ENCODE measurements around the gene DAAM2.

Gene DAAM2

DNA sequence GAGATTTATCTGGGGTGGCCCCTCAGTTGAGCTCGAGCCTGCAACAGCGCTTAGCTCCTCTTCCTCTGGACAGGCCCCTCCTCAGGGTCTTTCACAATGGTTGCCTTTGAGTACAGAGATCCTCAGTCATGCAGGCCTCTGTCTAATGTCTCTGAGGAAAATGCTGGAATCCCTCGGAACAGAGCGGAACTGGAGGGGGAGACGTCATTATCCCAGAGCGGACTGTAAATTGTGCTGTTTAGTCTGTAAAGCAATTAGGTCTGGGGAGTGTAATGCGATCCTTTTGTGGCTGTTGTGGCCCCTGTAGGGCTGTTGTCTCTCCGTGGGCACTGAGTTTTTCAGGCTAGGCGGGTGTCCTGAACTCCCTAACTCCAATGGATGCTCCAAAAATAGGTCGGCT, 15.0 kb upstream of the DAAM2 start:
- no peaks in the 10 kb centered on the region for H3K9me3 ChIP-seq
- TF ChIP-seq CTCF (IDR thresholded peaks at IDR 0.05), result no peak
- no peaks in the 10 kb centered on the region for H3K36me3 ChIP-seq
- DNase-seq, result no peak
- peak overlapping the region; percentile 56 to 67 for H3K27ac ChIP-seq
- intact Hi-C loops (cut with DNase I; ENCODE audit: low total_unique reads), result loop anchor here (10.0 kb wide), 1 partner anchor 52 kb away; the partner anchor contains the start of gene KIF6
- H3K4me3 ChIP-seq, result no peak overlapping the region
- peaks cover 0 to 52% (median 33%) of the 10 kb centered on the region in 4 donors for H3K4me1 ChIP-seq
- no peaks in the 10 kb centered on the region for H3K27me3 ChIP-seq

GRCh38 chr6:39777661-39778060, 14.5 kb upstream of the DAAM2 start:
- no peaks in the 10 kb centered on the region for H3K27me3 ChIP-seq
- TF ChIP-seq CTCF (IDR thresholded peaks at IDR 0.05), result no peak
- no peaks in the 10 kb centered on the region for H3K36me3 ChIP-seq
- no peaks in the 10 kb centered on the region for H3K9me3 ChIP-seq
- peak in 1 of 2 donors; percentile 84 for DNase-seq
- intact Hi-C loops (cut with DNase I; ENCODE audit: low total_unique reads), result loop anchor here (10.0 kb wide), 1 partner anchor 53 kb away; the partner anchor contains the start of gene KIF6
- H3K27ac ChIP-seq, result peak overlapping the region; percentile 56 to 67
- no peak overlapping the region for H3K4me3 ChIP-seq
- peaks cover 0 to 48% (median 33%) of the 10 kb centered on the region in 4 donors for H3K4me1 ChIP-seq

DNA sequence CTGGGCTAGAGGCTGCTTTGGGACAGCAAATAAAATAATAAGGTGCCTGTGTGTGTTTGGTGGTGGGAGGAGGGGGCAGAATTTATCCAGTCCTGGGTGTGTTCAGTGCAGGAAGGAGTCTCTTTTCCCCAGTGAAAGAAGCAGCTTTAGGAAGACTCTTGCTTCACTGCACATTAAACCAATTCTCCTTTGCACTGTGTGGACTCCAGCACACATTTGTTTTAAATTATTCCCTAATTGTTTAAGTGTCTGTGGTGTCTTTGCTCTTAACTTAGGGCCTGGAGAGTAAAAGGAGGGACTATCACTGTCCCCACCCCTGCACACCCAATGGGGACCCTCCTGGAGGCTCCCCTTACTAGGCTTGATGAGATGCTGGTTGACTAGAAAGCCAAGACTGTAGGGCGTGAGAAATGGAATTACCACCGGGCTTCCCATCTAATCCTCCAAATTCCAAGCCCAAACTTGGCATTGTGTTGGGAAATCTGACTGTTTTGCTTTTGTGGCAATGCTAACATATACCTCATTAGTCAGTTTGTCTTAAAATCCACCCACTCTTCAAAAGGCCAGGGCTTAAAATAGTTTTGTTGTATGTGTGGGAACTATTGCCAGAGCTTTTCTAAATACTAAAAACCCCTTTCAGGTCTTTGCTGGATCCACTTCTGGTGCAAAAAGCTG, 13.5 kb upstream of the DAAM2 start:
- Histone ChIP-seq H3K9me3 (peaks cover 0 to 4% (median 0%) of the 10 kb centered on the region in 3 donors), H3K27me3 (no peaks in the 10 kb centered on the region), H3K4me1 (peaks cover 0 to 37% (median 27%) of the 10 kb centered on the region in 4 donors), H3K36me3 (no peaks in the 10 kb centered on the region), H3K4me3 (no peak overlapping the region), H3K27ac (peak overlapping the region; percentile 56 to 67)
- no peak for TF ChIP-seq CTCF (IDR thresholded peaks at IDR 0.05)
- no peak for DNase-seq
- intact Hi-C loops (cut with DNase I; ENCODE audit: low total_unique reads), result loop anchor here (10.0 kb wide), 1 partner anchor 54 kb away; the partner anchor contains the start of gene KIF6

- Histone ChIP-seq H3K4me1 (peaks cover 0 to 10% (median 0%) of the 10 kb centered on the region in 4 donors), H3K36me3 (no peaks in the 10 kb centered on the region), H3K9me3 (peaks cover 0 to 4% (median 0%) of the 10 kb centered on the region in 3 donors), H3K27ac (peak overlapping the region in 1 of 2 donors; percentile 43), H3K27me3 (no peaks in the 10 kb centered on the region), H3K4me3 (no peak overlapping the region)
- intact Hi-C loops (cut with DNase I; ENCODE audit: low total_unique reads), result no loop called here
- no peak for TF ChIP-seq CTCF (IDR thresholded peaks at IDR 0.05)
- no peak for DNase-seq
Observed at GRCh38 chr6:39785281-39785680, 6.9 kb upstream of the DAAM2 start.

DNA sequence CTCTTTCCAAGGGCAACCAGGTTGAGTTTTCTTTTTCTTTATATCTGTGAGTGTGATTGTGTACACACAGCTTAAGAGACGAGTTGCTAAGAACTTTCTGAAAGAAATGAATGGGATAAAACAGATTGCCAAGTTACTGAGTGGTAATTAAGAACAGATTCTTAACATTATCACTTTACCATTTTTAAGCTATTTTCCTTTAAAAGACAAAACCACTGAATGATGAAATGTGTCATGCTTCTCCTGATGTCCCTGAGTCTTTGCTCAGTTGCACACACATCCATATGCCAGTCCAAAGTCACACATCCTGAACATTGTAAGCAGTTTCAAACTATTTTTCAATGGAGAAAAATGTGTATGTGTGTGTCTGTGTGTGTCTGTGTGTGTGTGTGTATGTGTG, 5.5 kb upstream of the DAAM2 start:
- Histone ChIP-seq H3K9me3 (peaks cover 0 to 4% (median 0%) of the 10 kb centered on the region in 3 donors), H3K27ac (no peak overlapping the region)
- intact Hi-C loops (cut with DNase I; ENCODE audit: low total_unique reads), result no loop called here

More for the DNA sequence above, 5.5 kb upstream of the DAAM2 start:
- H3K4me3 ChIP-seq, result no peak overlapping the region
- no peaks in the 10 kb centered on the region for H3K36me3 ChIP-seq
- no peaks in the 10 kb centered on the region for H3K27me3 ChIP-seq
- no peak for DNase-seq
- H3K4me1 ChIP-seq, result peaks cover 0 to 23% (median 6%) of the 10 kb centered on the region in 4 donors
- no peak for TF ChIP-seq CTCF (IDR thresholded peaks at IDR 0.05)

All from tibial artery (tissue), 4 donors.